GM21717 (cell line): ENCODE data around the gene STX8.

Experiments used
- ATAC-seq: cut with Tn5 transposase; IDR thresholded peaks from one replicate; pipeline ENCODE4 v1.9.1; 2021; ENCODE audit warnings: mild to moderate bottlenecking, moderate library complexity; ENCODE audit not compliant: unreplicated experiment

STX8 gene

DNA sequence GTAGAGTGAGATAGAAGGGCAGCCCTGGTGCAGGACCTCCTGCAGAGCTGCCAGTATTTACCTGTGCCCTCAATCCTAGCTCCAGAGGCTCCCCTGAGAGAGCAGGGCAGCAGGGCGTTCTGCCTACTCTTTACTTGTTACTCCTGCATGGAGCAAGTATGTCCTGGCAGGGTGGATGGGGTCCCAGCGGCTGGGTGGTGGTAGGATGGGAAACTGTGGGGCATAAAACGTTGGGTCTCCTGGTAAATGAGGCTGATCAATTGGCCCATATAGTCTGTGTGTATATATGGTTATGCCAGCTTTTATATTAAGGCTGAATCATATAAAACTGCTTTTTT, 362.3 kb downstream of the STX8 start:
- no peak for ATAC-seq

DNA sequence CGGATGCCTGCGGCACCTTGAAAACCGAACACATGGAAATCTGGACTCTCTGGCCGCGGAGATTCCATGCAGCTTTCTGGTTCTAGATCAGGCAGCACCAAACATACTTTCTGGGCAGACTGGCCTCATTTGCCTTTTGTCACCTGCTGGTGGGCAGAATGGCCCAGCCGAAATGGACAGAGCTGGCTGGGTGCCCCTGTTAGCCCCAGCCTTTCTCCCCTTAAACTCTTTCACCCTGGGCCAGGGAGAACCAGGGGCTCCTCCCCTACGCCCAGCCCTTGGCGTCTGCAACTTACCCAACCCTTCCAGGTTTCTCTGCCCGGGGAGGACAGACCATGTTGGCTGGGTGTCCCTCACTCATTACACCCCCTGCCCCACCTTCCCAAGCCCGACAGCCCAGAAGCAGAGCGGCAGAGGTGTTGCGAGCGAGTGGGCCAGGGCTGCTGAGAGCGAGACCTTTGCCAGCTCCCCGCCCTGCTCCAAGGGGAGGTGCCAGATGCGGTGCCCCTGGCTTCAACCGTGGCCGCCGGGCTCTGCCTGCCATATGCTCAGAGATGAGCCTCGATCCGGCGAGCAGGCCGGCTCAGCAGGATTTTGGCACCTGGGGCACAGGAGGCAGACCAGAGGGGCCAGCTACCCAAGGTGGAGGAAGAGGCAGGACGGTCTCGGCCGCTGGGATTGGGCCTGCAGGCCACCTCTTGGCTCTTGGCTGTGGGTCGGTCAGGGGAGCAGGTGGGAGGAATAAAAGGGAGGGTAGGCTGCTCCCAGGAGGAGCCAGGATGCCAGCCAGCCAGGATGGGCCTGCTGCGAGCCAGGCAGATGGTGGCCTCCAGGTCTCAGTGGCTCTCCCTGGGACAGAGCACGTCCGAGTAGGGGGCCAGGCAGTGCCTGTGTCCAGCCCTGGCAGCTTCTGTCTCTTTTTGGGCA, 363.0 kb downstream of the STX8 start:
- ATAC-seq = no peak

DNA sequence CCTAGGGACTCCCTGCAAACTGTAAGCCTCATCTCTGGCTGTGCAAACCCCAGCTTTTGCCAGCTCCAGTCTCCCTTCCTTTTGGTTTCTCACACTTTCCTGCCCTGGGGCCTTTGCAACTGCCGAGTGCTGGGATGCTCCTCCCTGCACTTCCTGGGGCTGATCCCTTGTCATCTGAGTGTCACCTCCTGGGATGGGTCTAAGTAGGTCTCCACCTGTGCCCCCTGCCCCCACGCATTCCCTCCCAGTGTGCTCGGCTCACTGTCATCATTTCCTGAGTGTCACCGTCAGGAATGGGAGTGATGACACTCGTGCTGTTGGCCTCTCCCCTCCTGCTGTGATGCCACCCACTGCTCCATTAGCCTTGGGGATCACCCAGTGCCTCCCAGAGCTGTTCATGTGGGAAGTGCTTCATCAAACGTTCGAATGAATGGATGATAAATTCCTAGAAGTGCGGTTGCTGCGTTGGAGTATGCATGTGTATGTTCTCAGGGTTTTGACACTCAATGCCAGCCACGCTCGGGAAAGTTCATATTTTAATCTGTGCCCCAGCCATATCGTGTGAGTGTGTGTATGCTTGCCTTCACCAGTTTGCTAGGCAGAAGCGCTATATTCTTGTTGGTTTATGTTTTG, 364.4 kb downstream of the STX8 start:
- no peak for ATAC-seq

DNA sequence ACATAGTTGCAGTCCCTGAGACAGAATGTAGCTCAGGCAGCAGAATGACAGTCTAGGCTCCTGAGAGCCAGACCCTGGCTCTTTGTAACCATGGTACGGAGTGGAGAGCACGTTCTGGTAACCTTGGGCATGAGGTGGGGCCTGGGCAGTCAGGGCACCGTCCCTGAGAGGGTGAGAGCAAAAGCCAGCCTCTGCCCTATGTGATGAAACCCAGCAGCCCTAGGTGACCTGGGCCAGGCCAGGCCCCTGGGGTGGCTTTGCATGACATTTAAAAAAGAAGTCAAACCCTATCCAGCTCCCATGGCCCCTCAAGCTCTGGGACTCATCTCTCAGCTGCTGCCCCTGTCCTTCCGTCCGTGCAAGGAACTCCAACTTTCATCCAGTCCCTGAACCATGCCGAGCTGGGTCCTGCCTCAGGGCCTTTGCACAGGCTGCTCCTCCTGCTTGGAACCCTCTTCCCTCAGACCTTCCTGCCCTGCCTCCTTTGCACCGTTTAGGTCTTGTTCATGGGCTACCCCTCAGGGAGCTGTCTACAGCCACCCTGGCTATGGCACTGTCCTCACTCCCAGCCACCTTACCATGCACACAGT, 365.7 kb downstream of the STX8 start:
- ATAC-seq = no peak

DNA sequence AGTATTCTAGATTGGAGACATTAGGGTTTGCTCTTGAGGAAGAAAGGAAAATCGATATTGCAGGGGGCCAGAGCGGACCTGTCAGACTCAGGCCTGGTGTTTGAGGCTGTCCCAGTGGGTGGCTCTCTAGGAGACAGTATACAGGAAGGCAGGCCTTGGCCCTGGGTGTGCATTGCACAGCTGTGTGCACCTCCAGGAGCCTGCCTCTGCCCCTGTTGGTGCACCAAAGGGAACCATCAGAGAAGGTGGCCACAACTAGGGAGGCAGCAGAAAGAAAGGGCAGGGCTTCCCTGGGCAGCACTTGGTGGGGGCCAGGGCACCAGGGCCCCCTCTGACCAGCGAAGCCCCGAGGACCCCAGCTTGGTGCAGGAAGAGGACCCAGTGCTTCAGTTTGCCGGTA, 366.3 kb downstream of the STX8 start:
- no peak for ATAC-seq

DNA sequence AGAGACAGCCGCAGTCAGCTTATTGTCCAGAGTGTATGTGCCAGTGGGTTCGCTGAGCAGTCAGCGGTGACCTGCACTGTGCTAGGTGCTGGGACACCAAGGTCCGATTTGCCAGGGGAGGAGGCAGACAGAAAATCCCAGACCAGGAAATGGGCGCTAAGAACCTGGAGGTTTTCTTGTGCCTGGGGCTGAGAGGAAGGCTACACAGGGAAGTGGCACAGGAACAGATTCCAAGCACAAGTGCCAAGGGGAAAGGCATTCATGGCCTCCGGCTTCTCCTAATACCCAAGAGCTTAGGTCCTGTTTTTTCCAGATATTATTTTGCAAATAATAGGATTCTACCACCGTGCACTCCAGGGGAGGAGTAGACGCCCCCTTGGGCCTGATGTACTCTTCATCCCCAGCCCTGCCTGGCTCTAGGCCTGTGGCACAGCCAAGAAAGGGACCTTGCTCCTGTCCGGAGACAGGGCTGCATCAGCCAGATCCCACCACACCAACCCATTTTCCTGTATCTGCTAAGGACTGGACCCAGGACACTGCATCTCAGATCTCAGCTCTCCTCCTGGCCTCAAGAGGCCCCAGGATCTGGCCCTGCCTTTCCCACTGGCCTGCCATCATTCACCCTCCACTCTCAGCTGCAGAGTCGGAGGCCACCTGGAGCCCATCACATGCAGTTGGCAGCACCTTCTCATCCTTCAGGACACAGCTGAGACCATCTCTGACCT, 367.1 kb downstream of the STX8 start:
- no peak for ATAC-seq

DNA sequence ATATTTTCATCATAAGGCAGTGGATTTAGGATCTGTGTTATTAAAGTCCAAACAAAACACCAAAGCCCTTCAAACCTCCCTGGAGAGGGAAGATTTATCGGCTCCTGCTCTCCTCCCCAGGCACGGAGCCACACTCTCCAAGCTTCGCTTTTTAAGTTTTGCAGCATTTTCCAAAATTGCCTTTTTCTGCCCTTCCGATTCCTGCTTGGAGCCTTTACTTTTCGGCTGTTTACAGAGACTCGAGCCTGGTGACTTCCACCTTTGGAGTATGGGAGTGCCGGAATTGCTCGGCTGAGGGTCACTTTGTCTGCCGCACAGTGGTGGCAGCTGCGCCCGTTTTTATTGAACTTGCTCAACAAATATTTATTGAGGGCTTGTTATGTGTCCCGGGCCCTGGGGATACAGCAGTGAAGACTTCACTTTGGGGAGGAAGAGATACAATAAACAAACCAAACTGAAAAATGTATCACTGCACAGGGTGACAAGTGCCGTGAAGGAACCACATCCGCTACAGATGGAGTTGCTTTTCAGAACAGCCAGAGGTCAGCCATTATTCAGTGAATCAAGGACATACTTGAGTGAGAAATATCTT, 368.8 kb downstream of the STX8 start:
- no peak for ATAC-seq

DNA sequence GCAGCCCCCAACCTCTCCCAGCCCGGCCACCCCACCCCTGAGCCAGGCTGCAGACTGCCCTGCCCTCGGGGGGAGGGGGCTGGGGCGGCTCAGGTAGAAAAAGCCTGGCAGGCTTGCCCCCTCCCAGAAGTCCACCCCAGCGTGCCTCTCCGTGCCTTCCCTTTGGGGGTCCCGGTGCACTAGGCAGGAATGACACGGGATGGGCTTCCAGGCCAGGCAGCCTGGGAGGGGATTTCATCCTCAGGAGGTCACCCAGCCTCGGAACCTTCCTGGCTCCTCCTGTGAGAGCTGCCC, 369.3 kb downstream of the STX8 start:
- ATAC-seq = no peak

DNA sequence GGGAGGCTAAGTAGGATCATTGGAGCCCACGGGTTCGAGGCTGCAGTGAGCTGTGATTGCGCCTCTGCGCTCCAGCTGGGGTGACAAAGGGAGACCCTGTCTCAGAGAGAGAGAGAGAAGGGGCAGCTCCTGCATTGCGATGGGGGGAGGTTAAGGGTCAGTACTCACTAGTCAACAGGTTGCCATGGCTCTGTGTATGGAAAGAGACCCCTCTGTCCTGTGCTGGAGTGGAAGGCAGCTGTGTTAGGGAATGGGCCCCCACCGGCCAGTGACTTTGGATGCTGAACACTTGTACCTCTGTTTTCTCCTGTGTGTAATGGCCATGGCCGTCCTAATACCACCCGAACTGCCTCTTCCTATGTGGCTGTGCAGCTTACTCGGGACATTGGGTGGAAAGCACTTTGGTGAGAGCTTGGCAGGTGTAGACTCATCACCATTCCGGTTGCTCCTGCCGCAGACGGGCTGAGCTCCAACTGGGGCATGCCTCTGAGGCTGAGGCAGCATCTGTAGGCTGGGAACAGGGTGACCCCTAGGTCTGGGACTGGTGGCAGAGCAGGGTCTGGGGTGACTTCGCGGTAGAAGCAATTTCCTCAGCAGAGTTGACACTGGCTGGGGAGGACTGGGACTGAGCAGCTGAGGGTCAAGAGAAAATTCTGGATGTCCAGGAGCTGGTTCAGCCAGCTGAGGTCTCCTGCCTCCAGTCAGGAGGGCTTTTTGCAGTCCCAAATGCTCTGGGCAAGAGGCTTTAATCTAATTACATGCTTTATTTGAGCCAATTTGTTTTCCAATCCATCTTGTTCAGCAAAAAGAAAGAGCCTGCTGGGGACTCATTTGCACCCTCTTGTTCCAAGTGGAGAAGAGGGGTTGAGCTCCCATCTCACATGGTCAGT, 369.9 kb downstream of the STX8 start:
- no peak for ATAC-seq

DNA sequence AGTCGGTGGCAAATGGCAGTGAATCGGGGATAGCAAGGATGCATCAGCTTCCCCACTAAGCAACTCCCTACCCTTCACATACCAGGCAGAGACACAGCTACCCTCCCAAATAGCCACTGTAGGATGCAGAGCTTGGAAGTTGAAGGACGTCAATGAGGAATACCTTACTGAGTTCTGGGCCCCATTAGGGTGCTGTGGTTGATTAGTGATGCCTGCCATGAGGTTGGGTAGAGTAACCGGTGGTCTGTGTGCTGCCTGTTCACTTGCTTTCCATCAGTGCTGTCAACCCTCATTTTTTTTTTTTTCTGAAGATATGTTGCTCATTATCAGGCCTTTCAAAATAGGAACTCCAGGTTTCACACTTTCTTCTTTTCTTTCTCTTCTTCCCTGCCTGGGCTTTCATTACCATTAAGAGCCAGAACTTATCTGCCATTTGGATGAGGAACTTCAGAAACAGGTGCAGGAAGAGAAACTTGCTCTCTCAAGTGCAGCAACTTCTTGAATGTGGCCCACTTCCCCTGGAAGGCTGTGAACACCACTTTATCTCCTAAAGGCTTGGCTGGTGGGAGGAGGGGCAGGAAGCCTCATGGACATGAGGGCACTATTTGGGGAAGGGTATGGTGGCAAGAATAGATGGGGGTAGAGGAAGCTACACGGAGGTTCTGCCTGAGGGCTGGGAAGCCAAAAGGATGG, 370.8 kb downstream of the STX8 start:
- ATAC-seq = no peak

DNA sequence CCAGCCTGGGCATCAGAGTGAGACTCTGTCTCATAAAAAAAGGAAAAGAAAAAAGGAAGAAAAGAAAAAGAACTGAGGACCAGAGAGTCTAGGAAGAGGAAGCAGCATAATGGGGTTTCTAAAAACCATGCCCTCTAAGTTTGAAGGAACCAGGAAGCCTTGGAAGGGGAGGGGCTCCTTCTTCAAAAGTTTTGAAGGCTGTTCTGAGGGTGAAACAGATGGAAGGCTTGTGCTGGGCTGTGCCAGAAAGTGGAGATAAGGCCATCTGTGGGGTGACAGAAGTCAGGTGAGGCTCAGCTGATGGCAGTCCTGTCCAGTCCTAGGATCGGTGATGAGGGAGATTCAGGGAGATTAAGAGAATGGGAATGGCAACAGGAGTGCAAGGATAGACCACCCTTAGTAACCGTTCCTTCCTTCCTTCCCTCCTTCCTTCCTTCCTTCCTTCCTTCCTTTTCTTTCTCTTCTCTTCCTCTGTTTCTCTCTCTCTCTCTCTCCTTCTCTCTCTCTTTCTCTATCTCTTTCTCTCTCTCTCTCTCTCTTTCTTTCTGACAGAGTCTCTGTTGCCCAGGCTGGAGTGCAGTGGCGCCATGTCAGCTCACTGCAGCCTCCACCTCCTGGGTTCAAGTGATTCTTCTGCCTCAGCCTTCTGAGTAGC, 371.7 kb downstream of the STX8 start:
- ATAC-seq = no peak

DNA sequence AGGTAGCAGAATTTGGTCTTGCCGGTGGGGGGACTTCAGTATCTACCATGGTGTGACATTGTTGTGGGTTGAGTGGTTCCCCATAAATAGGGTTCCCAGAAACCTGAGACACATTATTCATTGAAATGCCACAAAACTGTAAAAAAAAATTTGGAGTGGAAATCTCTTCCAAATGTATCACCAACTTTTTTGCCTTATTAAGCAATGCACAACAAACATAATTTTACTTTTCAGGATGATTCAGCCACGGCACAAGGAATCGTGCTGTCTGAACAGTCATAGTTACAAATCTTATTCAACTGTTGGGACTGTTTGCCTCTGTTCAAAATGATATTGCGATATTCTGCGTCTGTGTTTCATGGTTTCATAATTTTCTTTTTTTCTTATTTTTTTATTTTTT, 373.1 kb downstream of the STX8 start:
- no peak for ATAC-seq

DNA sequence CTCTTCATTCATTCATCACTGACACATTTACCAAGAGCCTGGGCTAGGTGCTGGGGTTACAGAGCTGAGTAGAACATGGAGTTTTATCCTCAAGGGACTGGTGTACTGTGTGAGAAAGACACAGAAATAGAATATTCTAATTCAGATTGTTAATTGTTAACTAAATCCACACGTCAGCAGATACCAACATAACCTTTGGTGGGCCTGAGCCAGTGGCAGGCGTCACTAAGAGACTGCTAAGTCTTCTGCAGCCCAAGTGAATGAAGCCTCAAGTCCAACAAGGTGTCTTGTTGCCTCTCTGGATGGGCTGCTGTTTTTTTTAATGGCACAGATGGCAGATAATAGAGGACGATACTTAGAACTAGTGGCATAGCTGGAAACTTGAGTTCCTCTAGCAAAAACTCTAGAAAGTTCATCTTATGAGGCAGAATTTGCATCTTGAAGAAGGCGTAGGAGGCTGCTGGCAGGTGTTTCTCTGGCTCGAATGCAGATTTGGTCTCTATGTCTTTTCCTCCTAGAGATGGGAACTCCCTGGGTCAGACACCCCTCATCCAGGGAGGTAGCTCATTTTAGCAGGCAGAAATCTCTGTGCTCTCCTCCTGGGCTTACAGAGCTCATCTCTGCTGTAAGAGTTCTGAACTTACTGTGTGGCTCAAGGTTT, 374.8 kb downstream of the STX8 start:
- ATAC-seq = peak; percentile 59
